Measurements from ENCODE around the gene SLC39A3. TPM values are rescaled to one million over a fixed set of nuclear protein-coding genes. Genes with fewer than 3 reads are reported as not detected.

SLC39A3 gene
- total RNA-seq, 1 donor, result 228 TPM

- no peak for DNase-seq (ENCODE audit: low read depth in 2 of 3, low spot score in 2 of 3)
These were observed 29.4 kb upstream of the SLC39A3 start for GRCh38 chr19:2769218-2769617.

GRCh38 chr19:2768365-2769132, 28.7 kb upstream of the SLC39A3 start:
- no peak for DNase-seq (ENCODE audit: low read depth in 2 of 3, low spot score in 2 of 3)

DNA sequence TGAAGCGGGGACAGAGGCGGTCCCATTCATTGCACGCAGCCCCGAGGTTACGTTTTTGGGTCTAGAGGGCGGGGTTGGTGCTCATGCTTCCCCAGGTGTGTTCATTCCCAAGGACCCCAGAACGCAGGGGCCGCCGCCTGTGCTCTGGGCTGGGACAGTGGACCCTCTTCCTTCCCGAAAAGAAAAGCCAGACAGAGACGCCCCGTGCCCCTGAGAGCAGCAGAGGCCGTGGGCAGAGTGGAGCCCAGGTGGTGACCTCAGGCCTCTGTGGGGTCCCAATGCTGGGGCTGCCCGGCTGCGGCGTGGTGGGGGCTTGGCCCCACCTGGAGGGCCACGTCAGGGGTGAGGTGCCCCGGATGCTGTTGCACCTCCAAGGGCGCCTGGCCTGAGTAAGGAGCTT, 27.9 kb upstream of the SLC39A3 start:
- DNase-seq (ENCODE audit: low read depth in 2 of 3, low spot score in 2 of 3), result no peak

DNA sequence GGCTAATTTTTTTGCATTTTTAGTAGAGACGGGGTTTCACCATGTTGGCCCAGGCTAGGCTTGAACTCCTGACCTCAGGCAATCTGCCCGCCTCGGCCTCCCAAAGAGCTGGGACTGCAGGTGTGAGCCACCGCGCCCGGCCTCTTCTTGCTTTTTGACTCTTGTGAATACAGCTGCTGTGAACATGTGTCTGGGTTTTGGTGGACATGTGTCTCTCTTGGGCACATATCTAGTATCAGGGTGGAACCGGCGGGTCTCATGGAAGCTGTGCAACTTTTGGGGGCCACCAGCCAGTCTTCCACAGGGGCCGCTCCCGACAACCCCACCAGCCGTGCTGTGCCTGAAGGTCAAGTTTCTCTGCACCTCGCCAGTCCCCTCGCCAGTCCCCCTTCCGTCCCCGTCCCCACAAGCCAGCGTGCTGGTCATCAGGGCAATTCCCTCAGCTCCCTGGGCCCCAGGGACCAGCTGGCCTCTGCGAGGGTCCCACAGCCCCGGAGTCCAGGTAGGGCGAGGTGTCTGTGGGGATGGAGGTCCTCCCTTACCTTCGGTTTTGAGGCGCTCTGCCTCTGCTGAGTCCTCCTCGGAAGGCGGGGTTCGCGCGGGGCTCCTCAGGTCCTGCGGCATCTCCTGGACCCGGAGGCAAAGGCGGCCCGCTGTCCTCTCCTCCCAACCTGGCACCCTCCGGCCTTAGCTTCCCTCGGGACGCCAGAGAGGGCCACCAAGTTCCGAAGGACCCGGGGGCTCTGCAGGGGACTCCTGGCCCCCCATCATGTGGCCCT, 27.0 kb upstream of the SLC39A3 start:
- DNase-seq (ENCODE audit: low read depth in 2 of 3, low spot score in 2 of 3), result no peak

GRCh38 chr19:2765376-2765775, 25.6 kb upstream of the SLC39A3 start:
- no peak for DNase-seq (ENCODE audit: low read depth in 2 of 3, low spot score in 2 of 3)

GRCh38 chr19:2764945-2765344, 25.1 kb upstream of the SLC39A3 start:
- no peak for DNase-seq (ENCODE audit: low read depth in 2 of 3, low spot score in 2 of 3)

- no peak for DNase-seq (ENCODE audit: low read depth in 2 of 3, low spot score in 2 of 3)
These were observed 23.9 kb upstream of the SLC39A3 start for GRCh38 chr19:2763687-2764086.

DNA sequence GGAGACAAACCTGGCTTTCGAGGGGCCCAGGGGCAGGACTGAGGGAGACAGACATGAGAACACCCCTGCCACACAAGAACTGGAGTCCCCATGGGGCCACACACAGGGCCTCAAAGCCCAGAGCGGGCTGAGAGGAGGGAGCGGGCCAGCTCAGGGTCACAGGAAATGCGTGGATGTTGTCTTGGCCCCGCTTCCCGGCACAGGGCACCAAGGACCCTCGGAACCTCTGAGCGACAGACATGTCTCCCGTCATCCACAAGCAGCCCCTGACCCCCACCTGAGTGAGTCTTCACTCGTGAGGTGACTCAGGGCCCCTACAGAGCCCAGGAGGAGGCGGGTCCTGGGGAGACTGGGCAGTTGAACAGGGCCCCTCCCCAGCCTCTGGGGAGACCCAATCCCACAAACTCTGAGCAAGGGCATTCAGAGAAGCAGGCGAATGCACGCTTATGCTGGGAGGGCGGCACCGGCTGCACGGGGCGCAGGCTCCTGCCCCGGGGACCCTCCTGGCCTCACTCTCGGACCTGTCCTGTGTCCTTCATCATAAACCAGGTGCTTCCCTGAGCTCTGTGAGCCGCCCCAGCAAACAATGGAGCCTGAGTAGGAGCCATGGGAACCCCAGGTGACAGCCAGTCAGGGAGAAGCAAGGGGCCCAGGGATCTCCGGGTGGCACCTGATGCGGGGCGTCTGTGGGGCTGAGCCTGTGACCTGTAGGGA, 23.1 kb upstream of the SLC39A3 start:
- no peak for DNase-seq (ENCODE audit: low read depth in 2 of 3, low spot score in 2 of 3)

DNA sequence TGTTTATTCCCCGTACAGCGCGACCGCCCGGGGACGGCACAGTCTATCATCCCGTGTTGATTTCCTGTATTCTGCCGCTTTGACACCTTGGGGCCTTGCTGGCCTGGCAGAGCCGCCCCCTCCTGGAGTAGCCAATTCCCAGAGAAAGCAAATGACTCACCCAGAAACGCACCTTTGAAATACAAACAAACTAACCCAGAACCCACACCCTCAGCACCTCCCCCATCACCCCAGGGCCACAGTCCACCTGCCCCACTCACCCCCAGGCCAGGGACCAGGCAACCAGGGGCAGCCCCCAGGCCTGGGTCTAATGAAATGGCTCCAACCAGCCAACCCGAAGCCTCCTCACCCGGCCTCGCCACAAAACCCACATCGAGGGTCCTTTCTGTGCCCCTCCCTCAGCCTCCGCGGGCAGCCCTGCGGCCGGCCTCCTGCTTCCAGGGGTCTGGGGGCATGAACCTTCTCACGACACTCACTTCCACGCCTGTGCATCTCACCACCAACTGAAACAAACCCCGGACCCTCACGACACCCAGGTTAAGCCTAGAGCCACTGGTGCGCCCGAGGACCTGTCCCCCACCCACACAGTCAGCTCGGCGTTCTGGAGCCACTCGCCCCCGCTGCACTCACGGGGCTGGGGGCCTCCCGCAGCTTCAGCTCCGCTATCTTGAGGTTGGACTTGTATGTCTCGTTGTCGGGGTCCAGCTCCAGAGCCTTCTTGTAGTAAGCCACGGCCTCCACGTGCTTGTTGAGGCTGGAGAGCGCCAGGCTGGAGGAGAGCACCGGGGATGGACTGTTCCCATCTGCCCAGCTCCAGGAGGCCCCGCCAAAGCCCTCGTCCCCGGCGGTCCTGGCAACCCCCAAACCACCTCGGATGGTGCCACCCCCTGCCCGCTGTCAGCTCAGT, 22.3 kb upstream of the SLC39A3 start:
- DNase-seq (ENCODE audit: low read depth in 2 of 3, low spot score in 2 of 3), result no peak

GRCh38 chr19:2761309-2761677, 21.5 kb upstream of the SLC39A3 start:
- no peak for DNase-seq (ENCODE audit: low read depth in 2 of 3, low spot score in 2 of 3)

DNA sequence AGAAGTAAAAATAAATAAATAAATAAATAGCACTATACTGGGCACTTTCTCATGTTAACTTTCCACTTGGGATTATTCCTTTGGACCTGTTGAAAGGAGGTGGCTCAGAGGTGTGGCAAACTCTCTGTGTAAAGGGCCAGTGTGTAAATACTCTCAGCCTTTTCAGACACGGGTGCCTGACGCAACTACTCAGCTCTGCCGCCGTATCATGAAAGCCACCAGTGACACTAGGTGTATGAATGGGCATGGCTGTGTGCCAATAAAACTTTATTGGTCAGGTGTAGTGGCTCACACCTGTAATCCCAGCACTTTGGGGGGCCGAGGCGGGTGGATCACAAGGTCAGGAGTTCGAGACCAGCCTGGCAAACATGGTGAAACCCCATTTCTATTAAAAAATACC, 20.1 kb upstream of the SLC39A3 start:
- DNase-seq (ENCODE audit: low read depth in 2 of 3, low spot score in 2 of 3), result no peak

DNA sequence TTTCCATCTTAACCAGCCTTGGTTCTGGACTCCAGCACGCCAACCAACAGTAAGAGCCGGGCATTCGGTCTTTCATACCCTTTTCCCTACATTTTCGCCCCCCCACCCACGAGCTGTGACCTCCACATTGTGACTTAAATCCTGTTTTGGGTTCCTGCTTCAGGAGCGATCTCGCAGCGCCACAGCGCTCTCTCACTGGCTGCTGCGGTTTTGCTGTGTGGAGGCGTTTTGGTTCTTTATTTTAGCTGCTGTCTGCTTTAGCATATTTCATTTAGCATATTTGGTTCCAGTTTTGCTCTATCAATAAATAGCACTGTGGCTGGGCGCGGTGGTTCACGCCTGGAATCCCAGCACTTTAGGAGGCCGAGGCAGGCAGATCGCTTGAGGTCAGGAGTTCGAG, 19.5 kb upstream of the SLC39A3 start:
- DNase-seq (ENCODE audit: low read depth in 2 of 3, low spot score in 2 of 3), result no peak

- no peak for DNase-seq (ENCODE audit: low read depth in 2 of 3, low spot score in 2 of 3)
These were observed 18.9 kb upstream of the SLC39A3 start for GRCh38 chr19:2758601-2759313.

DNA sequence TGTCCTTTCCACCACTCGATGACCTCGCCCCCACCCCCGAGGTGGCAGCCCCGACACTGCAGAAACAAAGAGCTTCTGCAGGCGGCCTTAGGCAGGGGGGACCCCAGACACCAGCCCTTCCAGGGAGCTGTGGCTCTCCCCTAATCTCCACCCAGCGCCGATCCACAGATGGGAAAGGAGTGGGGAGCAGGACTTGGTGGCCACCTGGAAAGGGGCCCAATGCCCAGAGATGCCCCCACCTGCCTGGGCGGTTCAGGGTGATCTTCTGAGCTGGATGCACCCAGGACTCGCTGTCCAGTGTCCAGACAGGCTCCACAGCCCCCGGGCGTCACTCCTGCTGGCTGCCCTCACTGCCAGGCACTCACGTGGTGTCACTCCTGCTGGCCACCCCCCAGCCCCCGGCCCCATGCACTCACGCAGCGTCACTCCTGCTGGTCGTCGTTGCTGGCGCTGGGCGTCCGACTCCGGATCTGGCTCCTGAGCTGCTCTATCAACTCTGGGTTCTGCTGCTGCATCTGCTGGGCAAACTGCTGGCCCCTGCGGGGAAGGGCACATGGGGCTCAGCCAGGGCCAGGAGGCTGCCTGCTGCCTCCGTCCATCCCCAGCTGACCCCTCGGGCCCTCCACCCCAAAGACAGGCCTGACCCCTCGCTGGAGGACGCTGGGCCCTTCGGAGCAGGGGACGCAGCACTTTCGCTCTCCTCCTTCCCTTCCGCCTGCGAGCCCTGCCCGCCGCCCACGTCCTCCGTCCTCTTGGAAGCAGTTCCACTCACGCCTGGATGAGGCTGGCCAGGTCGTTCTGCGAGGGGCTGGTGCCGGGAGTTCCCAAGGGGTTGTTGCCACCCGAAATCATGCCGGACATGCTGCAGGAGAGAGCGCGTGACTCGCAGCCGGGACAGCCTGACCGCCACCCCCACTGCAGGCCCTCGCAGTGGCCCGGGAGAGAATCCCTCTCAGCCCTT, 17.4 kb upstream of the SLC39A3 start:
- no peak for DNase-seq (ENCODE audit: low read depth in 2 of 3, low spot score in 2 of 3)

- DNase-seq (ENCODE audit: low read depth in 2 of 3, low spot score in 2 of 3), result no peak
These were observed 16.7 kb upstream of the SLC39A3 start for GRCh38 chr19:2756477-2756876.

DNA sequence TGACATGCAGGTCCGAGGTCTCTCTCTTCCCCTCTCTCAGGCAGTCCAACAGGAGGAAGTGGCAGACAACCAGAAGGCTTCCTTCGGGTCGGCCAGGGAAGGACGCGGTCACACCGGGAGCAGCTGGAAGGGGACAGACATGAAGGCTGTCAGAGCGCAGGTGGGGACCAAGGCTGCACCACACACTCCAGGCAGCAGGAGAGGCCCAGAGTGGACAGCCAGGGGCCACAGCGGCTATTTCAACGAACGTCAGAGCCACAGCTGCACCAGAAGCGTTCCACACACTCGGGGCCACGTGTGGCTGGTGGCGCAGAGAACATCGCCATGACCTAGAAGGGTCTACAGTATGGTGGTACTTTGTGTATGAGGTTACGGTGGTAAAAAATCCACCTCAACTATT, 16.0 kb upstream of the SLC39A3 start:
- no peak for DNase-seq (ENCODE audit: low read depth in 2 of 3, low spot score in 2 of 3)

GRCh38 chr19:2755448-2755705, 15.6 kb upstream of the SLC39A3 start:
- DNase-seq (ENCODE audit: low read depth in 2 of 3, low spot score in 2 of 3), result no peak

DNA sequence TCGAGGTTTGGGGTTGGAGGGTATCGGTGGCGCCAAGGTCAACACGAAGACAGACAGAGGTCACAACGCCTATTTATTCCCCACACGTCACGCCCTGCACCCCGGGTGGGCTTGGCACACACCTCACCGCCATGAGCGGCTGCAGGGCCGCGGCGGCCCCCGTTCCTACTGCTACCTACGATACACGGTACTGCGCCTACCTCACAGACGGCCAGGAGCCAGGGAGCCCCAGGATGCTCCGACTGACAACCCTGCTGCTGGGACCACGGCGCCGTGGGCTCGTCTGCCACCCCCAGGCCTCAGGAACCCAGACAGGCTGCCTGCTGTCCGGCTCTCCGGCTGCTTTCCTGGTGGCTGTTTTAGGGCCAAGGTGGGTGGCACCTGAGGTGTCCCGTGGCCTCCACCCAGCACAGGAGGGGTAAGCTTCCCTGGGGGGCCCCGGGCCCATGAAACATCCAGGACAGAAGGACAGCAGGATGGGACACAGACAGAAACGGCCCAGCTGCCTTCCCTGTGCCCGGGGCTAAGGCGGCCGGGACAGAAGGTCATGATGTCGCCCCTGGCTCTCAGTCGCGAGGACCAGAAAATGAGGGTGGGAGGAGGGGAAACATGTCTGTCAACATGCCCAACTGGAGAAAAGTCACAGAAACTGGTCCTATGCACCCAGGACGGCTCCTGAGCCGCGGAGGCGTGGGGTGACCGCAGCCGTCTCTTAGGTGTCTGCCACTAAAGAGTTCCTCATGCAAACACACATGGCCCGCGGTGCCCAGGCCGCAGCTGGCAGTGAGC, 15.0 kb upstream of the SLC39A3 start:
- no peak for DNase-seq (ENCODE audit: low read depth in 2 of 3, low spot score in 2 of 3)
